Caki2 (cell line): ENCODE measurements around the gene MAPK14. TPM values are rescaled to one million over a fixed set of nuclear protein-coding genes. Genes with fewer than 3 reads are reported as not detected.
"Not testable (repeated sequence)": the region's sequence is repeated elsewhere in the genome, so short reads cannot be mapped to it uniquely, and the experiment has no call there.

Experiments
- DNase-seq: peaks from one replicate; pipeline ENCODE4 v3.0.0-alpha.2; 2015; ENCODE audit warnings: low read depth
- in situ Hi-C: cut with HindIII; loops from 2 replicates; pipeline ENCODE4 v1.10.0; 2016; ENCODE audit warnings: low sequenced_read_pairs, low pct_unique_long_range_greater_than_20kb, mixed read lengths
- total RNA-seq: library from RNA; depleted of rRNA; stranded (reverse); fragments of >200 nt; shearing (Covaris generic); gene quantifications from 2 replicates; pipeline ENCODE4 v1.2.3, GENCODE V29; 2014; ENCODE audit warnings: low replicate concordance

MAPK14 gene
- total RNA-seq, 1 experiment from 2014 or later, result 27.0 TPM

- DNase-seq, in situ Hi-C loops: not testable (repeated sequence)
These were observed 5.5 kb downstream of the MAPK14 start for GRCh38 chr6:36033144-36033543.

GRCh38 chr6:36033935-36034334, 6.3 kb downstream of the MAPK14 start:
- peak; percentile 7 for DNase-seq

GRCh38 chr6:36034441-36034840, 6.8 kb downstream of the MAPK14 start:
- in situ Hi-C loops, result no loop called here
- no peak for DNase-seq

More at GRCh38 chr6:36033935-36034334, 6.3 kb downstream of the MAPK14 start:
- in situ Hi-C loops, result no loop called here

DNA sequence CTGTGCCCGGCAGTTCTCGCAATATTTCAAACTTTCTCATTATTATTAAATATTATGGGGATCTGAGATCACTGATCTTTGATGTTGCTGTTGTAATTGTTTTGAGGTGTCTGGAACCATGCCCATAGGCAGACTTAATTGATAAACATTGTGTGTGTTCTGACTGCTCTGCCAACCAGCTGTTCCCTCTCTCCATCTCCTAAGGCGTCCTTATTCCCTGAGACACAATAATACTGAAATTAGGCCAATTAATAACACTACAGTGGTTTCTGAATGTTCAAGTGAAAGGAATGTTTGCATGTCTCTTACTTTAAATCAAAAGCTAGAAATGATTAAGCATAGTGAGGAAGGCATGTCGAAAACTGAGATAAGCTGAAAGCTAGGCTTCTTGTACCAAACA, 7.6 kb downstream of the MAPK14 start:
- in situ Hi-C loops, result no loop called here
- DNase-seq, result no peak

DNA sequence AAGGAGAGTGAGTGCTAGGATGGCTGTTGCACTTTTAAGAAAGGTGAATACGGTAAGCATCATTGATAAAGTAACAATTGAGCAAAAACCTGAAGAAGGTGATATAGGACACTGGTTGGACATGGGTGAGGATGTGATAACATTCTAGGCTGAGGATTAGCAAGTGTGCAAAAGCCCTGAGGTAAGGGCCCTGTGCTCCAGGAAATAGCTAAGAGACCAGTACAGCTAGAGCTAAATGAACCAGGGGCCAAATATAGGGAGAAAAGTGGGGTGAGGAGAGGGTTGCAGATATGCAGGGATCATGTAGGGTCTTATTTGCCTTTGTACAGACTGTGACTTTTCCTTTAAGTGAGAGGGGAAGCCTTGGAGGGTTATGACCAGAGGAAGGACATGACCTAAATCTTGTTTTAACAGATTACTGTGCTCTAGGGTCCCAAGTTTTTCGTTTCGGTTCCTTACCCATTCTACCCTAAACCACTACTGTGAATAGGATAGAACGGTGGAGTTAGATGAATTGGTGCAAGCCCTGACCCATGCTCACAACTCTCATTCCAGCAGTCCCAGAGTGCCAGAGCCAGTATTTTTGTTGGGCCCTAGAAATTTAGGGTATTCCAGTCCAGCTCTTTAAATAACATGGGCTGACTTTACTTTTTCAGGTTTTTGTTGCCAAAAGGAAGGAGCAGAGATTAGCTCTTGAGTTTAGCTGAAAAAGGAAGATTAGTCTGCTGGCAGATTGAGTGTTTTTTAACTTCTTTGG, 10.7 kb downstream of the MAPK14 start:
- no peak for DNase-seq
- in situ Hi-C loops, result no loop called here

DNA sequence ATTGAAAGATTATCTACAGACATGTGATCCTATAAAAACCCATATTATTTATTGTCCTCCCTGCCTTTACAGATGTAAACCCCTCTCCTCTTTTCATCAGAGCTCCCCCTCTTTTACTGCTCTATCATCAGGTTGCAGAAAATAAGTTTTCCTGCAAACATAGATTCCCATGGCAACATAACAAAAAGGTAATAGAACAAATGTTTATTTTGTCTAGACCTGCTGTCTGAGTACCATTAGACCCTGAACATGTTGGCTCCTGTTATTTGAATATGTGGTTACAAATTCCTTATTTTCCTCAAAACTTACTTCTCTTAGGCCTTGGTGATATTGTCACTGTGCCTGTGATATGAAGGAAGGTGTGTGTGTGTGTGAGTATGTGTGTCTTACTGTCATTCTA, 11.5 kb downstream of the MAPK14 start:
- DNase-seq, result peak; percentile 5
- in situ Hi-C loops, result no loop called here

DNA sequence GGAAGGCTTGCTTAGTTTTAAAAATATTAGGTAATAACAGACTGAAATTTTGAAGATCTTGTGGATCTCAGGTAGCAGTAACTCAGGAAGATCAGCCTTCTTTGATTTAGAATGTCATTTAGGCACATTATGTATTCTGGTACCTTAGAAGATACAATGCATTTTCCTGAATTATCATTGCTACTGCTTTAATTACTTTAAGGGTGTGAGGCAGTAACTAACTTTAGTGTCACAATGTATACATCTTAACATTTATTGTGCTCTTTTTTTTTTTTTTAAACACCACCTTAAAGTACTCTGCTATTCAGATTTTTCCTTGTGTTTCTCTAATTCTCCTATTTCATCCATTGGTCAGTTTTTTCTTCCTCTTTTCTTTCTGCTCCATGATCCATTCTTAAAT, 13.3 kb downstream of the MAPK14 start:
- DNase-seq, result no peak
- in situ Hi-C loops, result no loop called here

DNA sequence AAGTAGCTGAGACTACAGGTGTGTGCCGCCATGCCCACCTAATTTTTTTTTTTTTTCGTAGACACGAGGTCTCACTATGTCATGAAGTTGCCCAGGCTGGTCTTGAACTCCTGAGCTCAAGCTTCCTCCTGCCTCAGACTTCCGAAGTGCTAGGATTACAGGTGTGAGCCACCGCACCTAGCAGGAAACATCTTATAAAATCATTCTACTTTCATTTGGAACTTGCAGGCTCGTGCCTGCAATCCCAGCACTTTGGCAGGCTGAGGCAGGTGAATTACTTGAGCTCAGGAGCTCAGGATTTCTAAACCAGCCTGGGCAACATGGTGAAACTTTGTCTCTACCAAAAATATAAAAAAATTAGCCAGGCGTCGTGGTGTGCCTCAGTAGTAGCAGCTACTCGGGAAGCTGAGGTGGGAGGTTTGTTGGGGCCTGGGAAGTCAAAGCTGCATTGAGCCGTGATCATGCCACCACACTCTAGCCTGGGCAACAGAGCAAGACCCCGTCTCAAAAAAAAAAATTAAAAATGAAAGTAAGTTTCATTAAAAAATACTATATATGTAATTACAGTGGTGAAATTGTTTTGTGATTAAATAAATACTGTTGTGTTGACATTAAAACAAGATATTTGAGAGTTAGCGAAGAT, 15.1 kb downstream of the MAPK14 start:
- in situ Hi-C loops, result no loop called here

GRCh38 chr6:36049582-36049981, 22.0 kb downstream of the MAPK14 start:
- in situ Hi-C loops, result no loop called here
- no peak for DNase-seq

More for the DNA sequence above, 15.1 kb downstream of the MAPK14 start:
- no peak for DNase-seq

DNA sequence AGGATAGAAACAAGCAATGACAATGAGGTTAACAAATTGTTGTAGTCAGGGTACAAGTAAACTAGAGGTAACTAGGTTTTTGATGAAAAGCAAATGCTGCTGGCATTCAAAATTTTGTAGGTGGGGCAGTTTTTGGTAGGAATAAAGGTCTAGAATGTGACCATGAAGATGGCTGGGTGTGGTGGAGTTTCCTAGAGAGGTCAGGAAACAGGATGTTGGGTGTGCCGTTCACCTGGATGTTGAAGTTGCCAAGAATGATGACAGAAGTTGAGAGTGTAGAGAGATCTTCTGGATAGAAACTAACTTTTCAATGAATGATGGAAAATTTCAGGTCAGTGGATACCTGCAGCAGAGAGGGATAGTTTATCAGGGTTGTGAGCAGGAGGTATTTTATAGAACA, 22.7 kb downstream of the MAPK14 start:
- no peak for DNase-seq
- in situ Hi-C loops, result no loop called here

- in situ Hi-C loops, result no loop called here
These were observed 23.5 kb downstream of the MAPK14 start for GRCh38 chr6:36050947-36051710.

GRCh38 chr6:36052097-36052496, 24.5 kb downstream of the MAPK14 start:
- DNase-seq, result no peak
- in situ Hi-C loops, result no loop called here

More at GRCh38 chr6:36050947-36051710, 23.5 kb downstream of the MAPK14 start:
- DNase-seq, result no peak

DNA sequence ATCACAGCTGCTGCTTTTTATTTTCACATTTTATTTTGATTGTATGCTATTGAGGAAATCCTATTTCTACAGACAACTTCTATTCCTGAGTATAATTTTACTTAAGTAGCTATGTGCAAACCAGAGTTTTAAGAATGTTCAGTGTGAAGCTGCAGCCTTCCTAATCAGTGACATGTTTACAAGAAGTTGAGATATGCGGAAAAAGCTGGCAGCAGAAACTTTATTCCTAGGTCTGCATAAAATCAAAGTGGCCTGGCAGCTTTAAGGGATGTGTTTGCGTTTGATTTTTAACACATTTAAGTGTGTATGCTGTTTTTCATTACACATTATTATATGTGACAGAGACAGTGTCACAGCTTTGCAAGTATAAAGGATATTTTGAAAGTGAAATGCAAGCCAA, 26.3 kb downstream of the MAPK14 start:
- in situ Hi-C loops, result no loop called here
- DNase-seq, result no peak

DNA sequence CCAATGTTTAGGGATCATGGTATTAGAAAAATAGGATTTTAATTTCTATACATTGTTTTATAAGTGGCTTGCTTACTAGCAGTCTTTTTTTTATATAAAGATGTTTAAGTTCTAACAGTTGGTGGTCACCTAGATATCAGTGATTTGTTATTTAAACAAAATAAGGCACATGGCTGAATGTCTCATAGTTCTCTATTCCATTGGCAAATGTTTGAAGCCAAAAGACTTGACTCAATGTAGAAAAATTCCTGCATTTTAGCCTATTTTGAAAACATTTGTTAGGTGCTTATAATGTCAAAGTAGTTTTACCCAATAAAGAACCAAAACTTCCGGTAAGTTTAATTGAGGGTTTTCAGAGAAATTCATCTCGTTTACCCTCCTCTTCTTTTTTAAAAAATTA, 26.8 kb downstream of the MAPK14 start:
- in situ Hi-C loops, result no loop called here
- DNase-seq, result no peak

- in situ Hi-C loops, result no loop called here
- DNase-seq, result no peak
These were observed 27.3 kb downstream of the MAPK14 start for GRCh38 chr6:36054956-36055355.

DNA sequence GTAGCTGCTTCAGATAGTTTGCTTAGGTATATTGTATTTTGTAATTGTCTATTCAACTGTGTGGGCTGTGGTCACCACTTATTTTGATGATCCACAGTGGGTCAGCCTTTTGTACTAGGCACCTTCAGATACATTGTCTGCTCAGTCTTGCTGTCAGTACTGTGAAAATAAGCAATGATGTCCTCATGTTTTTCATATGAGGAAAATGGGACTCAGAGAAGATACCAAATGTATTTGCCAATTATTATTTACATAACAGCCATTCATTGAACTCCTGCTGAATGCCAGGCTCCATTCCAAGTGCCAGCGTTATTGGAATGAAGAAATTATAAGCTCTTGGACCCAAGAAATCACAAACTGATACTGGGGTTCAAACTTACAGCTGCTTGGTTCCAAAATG, 28.6 kb downstream of the MAPK14 start:
- DNase-seq, result no peak
- in situ Hi-C loops, result no loop called here

DNA sequence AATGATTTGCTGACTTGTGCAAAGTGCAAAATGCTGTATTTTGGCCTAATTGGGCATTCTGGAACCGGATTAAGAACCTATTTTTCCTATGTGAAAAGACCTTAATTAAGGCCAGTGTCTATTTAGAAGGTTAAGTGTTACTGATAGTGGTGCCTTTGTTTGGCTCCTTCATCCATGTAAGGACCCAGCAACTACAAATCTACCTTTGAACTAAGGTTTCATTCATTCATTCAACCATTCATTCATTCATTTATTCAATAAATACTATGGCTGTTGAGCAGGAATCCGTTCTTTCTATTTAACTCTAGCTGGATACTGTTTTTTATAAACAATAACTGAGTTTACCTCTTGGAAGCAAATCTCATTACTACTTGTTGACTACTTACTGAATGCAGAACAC, 33.6 kb downstream of the MAPK14 start:
- no peak for DNase-seq

GRCh38 chr6:36062247-36062646, 34.6 kb downstream of the MAPK14 start:
- no peak for DNase-seq
- in situ Hi-C loops, result no loop called here

More for the DNA sequence above, 33.6 kb downstream of the MAPK14 start:
- in situ Hi-C loops, result no loop called here
